ENCODE results near the gene PPP2R3B.

DNA sequence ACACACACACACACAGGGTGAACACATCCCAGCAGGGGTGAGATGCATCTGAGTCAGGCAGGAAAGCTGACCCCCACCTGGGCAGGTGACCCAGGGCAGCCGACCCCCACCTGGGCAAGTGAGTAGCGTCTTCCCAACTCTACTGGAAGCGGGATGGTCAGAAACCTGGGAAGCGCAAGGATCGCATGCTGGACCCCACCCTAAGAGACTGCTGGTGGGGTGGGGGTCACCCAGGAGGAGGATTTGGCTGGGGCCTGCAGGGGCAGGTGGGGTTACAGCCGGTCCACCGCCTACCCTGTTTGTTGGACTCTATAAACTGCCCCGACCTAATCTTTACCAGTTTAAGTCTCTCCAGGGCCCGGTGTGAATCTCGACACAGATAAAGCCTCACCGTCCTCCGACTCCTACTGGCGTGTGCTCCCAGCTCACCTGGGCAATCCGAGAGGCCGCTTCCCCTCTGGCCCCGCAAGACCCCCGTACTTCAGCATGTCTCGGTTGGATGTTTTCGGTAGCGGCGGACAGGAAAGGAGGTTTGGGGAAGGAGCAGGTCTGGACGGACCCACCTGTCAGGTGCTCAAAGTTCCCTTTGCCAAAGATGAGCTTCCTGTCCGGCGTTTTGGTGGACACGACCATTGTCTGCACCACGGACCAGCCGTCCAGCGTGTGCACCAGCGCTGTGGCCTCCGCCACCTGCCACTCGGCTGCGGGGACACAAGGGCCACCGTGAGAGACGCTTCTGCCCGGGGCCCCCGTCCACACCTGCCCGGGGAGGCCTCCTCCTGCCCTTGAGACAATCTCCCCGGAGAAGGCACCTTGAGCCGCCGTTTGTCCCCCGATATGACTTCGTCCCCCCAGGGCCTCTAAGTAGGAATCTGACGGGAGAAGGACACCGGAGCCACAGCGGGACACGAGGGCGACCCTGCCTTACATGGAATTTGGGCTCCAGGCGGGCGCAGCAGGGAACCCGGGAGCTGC, 70.1 kb downstream of the PPP2R3B start:
- TF ChIP-seq, protein P1, sequence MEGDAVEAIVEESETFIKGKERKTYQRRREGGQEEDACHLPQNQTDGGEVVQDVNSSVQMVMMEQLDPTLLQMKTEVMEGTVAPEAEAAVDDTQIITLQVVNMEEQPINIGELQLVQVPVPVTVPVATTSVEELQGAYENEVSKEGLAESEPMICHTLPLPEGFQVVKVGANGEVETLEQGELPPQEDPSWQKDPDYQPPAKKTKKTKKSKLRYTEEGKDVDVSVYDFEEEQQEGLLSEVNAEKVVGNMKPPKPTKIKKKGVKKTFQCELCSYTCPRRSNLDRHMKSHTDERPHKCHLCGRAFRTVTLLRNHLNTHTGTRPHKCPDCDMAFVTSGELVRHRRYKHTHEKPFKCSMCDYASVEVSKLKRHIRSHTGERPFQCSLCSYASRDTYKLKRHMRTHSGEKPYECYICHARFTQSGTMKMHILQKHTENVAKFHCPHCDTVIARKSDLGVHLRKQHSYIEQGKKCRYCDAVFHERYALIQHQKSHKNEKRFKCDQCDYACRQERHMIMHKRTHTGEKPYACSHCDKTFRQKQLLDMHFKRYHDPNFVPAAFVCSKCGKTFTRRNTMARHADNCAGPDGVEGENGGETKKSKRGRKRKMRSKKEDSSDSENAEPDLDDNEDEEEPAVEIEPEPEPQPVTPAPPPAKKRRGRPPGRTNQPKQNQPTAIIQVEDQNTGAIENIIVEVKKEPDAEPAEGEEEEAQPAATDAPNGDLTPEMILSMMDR (IDR thresholded peaks at IDR 0.05; ENCODE audit: poor library complexity): no peak
- TF ChIP-seq EZH2 (IDR thresholded peaks at IDR 0.05; ENCODE audit: borderline replicate concordance) (no peak), EZH2phosphoT487 (IDR thresholded peaks at IDR 0.05; ENCODE audit: low read depth, severe bottlenecking, unreplicated experiment) (no peak)
